Osteoblast (primary cell): ENCODE results near the gene AK8. TPM values are rescaled to one million over a fixed set of nuclear protein-coding genes. Genes with fewer than 3 reads are reported as not detected.

Experiments used
- DNase-seq: peaks from one replicate; pipeline ENCODE4 v3.0.0; 2011; ENCODE audit warnings: low spot score, mixed read lengths; ENCODE audit not compliant: insufficient read length; ENCODE audit errors: missing footprints
- H2AFZ ChIP-seq: 2 replicates; pipeline ENCODE4 v1.6.0; 2011; ENCODE audit warnings: mild to moderate bottlenecking, low read length
- H3K27ac ChIP-seq: 2 replicates; pipeline ENCODE4 v1.5.1; 2011; ENCODE audit warnings: mild to moderate bottlenecking, low read depth, low read length, moderate library complexity
- H3K27me3 ChIP-seq: 2 replicates; pipeline ENCODE4 v1.6.0; 2012; ENCODE audit warnings: mild to moderate bottlenecking, control low read depth, inconsistent platforms, low read length, moderate library complexity; ENCODE audit not compliant: insufficient read depth
- H3K36me3 ChIP-seq: 2 replicates; pipeline ENCODE4 v1.5.1; 2011; ENCODE audit warnings: mild to moderate bottlenecking, low read length, control low read depth, moderate library complexity; ENCODE audit not compliant: insufficient read depth
- H3K4me1 ChIP-seq: 2 replicates; pipeline ENCODE4 v1.5.1; 2011; ENCODE audit warnings: mild to moderate bottlenecking, low read length, control low read depth, moderate library complexity; ENCODE audit not compliant: insufficient read depth
- H3K4me2 ChIP-seq: 2 replicates; pipeline ENCODE4 v1.6.0; 2011; ENCODE audit warnings: mild to moderate bottlenecking, low read length; ENCODE audit not compliant: insufficient read depth
- H3K4me3 ChIP-seq: fragments of 200-600 bp; sonication (generic); 3 replicates; pipeline ENCODE4 v1.5.1; 2012; ENCODE audit warnings: mild to moderate bottlenecking, low read length, inconsistent platforms; ENCODE audit not compliant: insufficient read depth
- H3K79me2 ChIP-seq: 2 replicates; pipeline ENCODE4 v1.6.0; 2012; ENCODE audit warnings: mild to moderate bottlenecking, low read length, control low read depth, inconsistent platforms; ENCODE audit not compliant: insufficient read depth
- H3K9me3 ChIP-seq: 2 replicates; pipeline ENCODE4 v1.5.1; 2011; ENCODE audit warnings: low read depth, low read length, control low read depth
- H4K20me1 ChIP-seq: 2 replicates; pipeline ENCODE4 v1.6.0; 2012; ENCODE audit warnings: mild to moderate bottlenecking, low read length, control low read depth; ENCODE audit not compliant: insufficient read depth
- CTCF ChIP-seq: IDR thresholded peaks from 2 replicates; pipeline ENCODE4 v1.5.1; 2011; ENCODE audit warnings: mild to moderate bottlenecking, low read depth, low read length, moderate library complexity; ENCODE audit errors: extremely low read depth
- total RNA-seq: library from RNA; depleted of rRNA; stranded (reverse); fragments of >200 nt; gene quantifications from 2 replicates; pipeline ENCODE4 v1.2.3, GENCODE V29; 2012

AK8 gene
- total RNA-seq, 1 donor, result 1.1 TPM

- no peaks in the 10 kb centered on the region for H4K20me1 ChIP-seq
- no peak for DNase-seq
- H2AFZ ChIP-seq, result no peak overlapping the region
- H3K4me1 ChIP-seq, result no peaks in the 10 kb centered on the region
- no peaks in the 10 kb centered on the region for H3K27me3 ChIP-seq
- no peaks in the 10 kb centered on the region for H3K36me3 ChIP-seq
- TF ChIP-seq CTCF, result no peak
- H3K4me3 ChIP-seq, result no peak overlapping the region
- no peak overlapping the region for H3K4me2 ChIP-seq
- H3K9me3 ChIP-seq, result no peaks in the 10 kb centered on the region
- no peak overlapping the region for H3K27ac ChIP-seq
- no peaks in the 10 kb centered on the region for H3K79me2 ChIP-seq
Measured at GRCh38 chr9:132833550-132834121, 44.4 kb downstream of the AK8 start.

DNA sequence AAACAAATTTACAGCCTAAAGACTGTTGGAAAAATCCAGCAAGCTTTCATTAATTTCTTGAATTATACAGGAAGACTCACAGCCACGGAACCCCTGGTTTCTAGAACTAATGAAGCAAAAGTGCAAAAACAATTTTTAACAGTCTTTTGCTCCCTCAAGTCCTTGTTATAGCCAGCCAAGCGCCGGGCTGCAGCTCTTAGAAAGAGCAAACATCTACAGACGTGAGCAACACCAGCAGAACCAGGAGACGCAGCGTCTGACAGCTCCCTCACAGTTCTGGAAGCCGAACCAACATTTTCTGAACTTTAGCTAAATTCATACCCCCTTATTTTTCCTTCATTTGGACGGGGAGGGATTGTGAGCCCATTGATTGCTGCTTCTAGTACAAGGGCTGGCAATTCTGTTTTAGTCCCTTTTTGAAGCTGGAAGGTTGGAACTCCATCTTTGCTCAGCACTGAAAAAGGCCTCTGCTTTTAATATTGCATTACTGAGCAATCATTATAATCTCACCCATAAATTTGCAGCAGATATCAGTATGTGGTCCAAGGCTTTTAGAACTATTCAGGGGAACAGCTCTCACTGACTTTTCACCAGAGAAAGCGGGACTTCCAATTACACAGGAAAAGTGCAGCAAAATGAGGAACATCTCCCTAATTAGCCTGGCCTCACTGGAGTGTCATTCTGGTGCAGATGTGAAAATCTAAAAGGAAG is 45.8 kb downstream of the AK8 start:
- H3K9me3 ChIP-seq, result no peaks in the 10 kb centered on the region
- no peaks in the 10 kb centered on the region for H4K20me1 ChIP-seq
- no peak for DNase-seq
- no peak overlapping the region for H3K4me2 ChIP-seq
- no peaks in the 10 kb centered on the region for H3K79me2 ChIP-seq
- no peak overlapping the region for H3K4me3 ChIP-seq
- no peaks in the 10 kb centered on the region for H3K4me1 ChIP-seq
- no peaks in the 10 kb centered on the region for H3K36me3 ChIP-seq
- H3K27me3 ChIP-seq, result no peaks in the 10 kb centered on the region
- no peak overlapping the region for H2AFZ ChIP-seq
- no peak overlapping the region for H3K27ac ChIP-seq
- no peak for TF ChIP-seq CTCF

DNA sequence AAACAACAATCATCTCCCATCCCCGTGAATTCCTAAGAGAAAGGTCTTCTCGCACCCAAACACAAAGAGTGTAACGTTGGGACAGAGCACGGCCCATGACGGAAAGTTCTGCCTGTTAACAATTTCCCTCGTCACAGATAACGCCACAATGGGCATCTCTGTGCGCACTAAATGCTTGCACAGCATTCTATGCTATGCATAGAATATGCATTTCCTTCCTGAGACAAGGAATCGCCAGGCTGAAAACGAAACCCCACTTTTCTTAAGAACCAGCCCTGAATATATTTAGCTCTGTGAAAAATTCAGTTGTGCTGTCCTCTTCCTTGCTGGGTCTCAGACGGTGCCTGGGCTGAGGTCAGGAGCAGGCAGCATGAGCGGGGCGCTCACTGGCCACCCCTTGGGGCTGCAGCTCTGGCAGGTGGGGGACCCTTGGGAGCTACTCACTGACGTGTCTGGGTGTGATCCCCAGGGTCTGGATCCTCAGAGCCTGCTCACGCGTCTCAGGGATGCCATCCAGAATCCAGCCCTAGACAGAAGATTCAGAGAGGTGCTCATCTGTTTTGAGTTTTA is 49.8 kb downstream of the AK8 start:
- H3K79me2 ChIP-seq, result no peaks in the 10 kb centered on the region
- DNase-seq, result no peak
- H4K20me1 ChIP-seq, result no peaks in the 10 kb centered on the region
- no peak overlapping the region for H3K27ac ChIP-seq
- no peak overlapping the region for H2AFZ ChIP-seq
- H3K36me3 ChIP-seq, result no peaks in the 10 kb centered on the region
- no peak overlapping the region for H3K4me3 ChIP-seq
- no peak overlapping the region for H3K4me2 ChIP-seq
- TF ChIP-seq CTCF, result no peak
- peaks cover 2% of the 10 kb centered on the region for H3K27me3 ChIP-seq
- no peaks in the 10 kb centered on the region for H3K4me1 ChIP-seq
- no peaks in the 10 kb centered on the region for H3K9me3 ChIP-seq

- no peak for TF ChIP-seq CTCF
- Histone ChIP-seq H4K20me1 (no peaks in the 10 kb centered on the region), H3K9me3 (no peaks in the 10 kb centered on the region), H3K27me3 (peaks cover 2% of the 10 kb centered on the region), H3K79me2 (no peaks in the 10 kb centered on the region), H3K36me3 (no peaks in the 10 kb centered on the region), H3K4me3 (no peak overlapping the region), H3K4me2 (no peak overlapping the region), H3K4me1 (no peaks in the 10 kb centered on the region), H3K27ac (no peak overlapping the region), H2AFZ (no peak overlapping the region)
- DNase-seq, result no peak
Measured at GRCh38 chr9:132827366-132827765, 50.7 kb downstream of the AK8 start.
